SJSA1 (cell line): ENCODE results near the gene LCN6. TPM values are rescaled to one million over a fixed set of nuclear protein-coding genes. Genes with fewer than 3 reads are reported as not detected.

Experiments used
- total RNA-seq: library from RNA; depleted of rRNA; stranded (reverse); fragments of >200 nt; shearing (Covaris generic); gene quantifications from 2 replicates; pipeline ENCODE4 v1.2.3, GENCODE V29; 2014; rRNA removed

The LCN6 gene
- total RNA-seq, 1 experiment from 2014 or later, result not detected

Other genes starting within 250 kb of the LCN6 start
- gene NOTCH1, start 202.5 kb downstream of the LCN6 start, total RNA-seq, result 6.0 and 8.0 TPM in 2 replicates
- gene EGFL7, start 85.6 kb downstream of the LCN6 start, total RNA-seq, result 0.08 TPM in 1 of 2 replicates, not detected in the other
- 30.1 and 34.0 TPM in 2 replicates for gene AGPAT2, start 61.1 kb downstream of the LCN6 start, total RNA-seq
- not detected in 2 replicates for gene DIPK1B, start 36.0 kb downstream of the LCN6 start, total RNA-seq
- not detected in 2 replicates for gene LCN10, start 5.6 kb downstream of the LCN6 start, total RNA-seq
- gene LCN8, start 9.7 kb upstream of the LCN6 start, total RNA-seq, result not detected in 2 replicates
- gene LCN15, start 16.0 kb upstream of the LCN6 start, total RNA-seq, result not detected in 2 replicates
- gene TMEM141, start 42.8 kb upstream of the LCN6 start, total RNA-seq, result 33.5 and 44.6 TPM in 2 replicates
- 0.16 TPM in 1 of 2 replicates, not detected in the other for gene CCDC183, start 47.8 kb upstream of the LCN6 start, total RNA-seq
- 57.5 and 97.2 TPM in 2 replicates for gene RABL6, start 59.4 kb upstream of the LCN6 start, total RNA-seq
- 0.11 and 0.16 TPM in 2 replicates for gene AJM1, start 94.0 kb upstream of the LCN6 start, total RNA-seq
- 64.1 and 70.5 TPM in 2 replicates for gene PHPT1, start 100.9 kb upstream of the LCN6 start, total RNA-seq
- 0.42 and 1.0 TPM in 2 replicates for gene MAMDC4, start 103.8 kb upstream of the LCN6 start, total RNA-seq
- gene EDF1, start 117.8 kb upstream of the LCN6 start, total RNA-seq, result 266 and 387 TPM in 2 replicates
- 11.3 and 17.1 TPM in 2 replicates for gene TRAF2, start 138.0 kb upstream of the LCN6 start, total RNA-seq
- gene FBXW5, start 196.2 kb upstream of the LCN6 start, total RNA-seq, result 89.0 and 93.8 TPM in 2 replicates
- gene C8G, start 196.7 kb upstream of the LCN6 start, total RNA-seq, result not detected in 2 replicates
- gene LCN12, start 203.7 kb upstream of the LCN6 start, total RNA-seq, result not detected in 2 replicates
- gene PTGDS, start 229.0 kb upstream of the LCN6 start, total RNA-seq, result not detected in 2 replicates
- not detected in 2 replicates for gene LCNL1, start 234.5 kb upstream of the LCN6 start, total RNA-seq
- 14.5 and 15.1 TPM in 2 replicates for gene PAXX, start 243.9 kb upstream of the LCN6 start, total RNA-seq
- gene CLIC3, start 248.0 kb upstream of the LCN6 start, total RNA-seq, result 0.89 TPM in 1 of 2 replicates, not detected in the other